ENCODE results near the gene PRSS57. TPM values are rescaled to one million over a fixed set of nuclear protein-coding genes. Genes with fewer than 3 reads are reported as not detected.

Gene PRSS57
- total and polyA plus RNA-seq, 2 donors from 2014 or later: not detected

DNA sequence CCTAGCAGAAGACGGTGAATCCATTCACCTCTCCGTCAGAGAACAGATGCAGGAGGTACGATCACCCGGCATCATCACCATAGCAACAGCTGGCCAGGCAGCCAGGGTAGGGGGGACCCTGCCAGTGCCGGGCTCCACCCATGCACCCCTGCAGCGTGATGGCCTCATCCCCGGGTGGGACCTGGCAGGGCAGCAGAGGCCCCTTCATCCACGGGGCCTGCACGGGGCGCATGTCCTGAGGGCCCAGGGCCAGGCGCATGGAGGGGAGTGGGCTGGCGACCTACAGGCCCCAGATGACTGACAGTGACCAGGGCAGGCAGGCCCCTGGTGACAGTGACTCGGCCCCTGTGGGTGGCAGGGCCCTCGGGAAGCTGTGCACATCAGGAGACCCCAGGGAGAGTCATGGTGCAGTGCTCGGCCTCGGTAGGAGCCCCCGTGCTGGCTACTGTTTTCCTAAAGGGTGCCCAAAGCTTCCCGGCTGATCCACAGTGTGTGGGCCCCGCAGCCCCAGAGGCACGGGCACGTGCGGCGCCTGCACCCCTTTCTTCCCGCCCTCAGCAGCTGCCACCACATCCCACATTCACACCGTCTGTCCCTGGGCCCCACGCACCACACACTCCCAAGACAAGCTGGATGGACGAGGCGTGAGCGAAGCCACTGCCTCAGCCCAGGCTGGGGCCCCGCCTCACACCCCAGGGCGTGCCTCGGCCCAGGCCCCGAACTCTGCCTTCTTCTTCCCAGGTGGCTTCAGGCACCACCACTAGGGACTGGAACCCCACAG lies 37.0 kb downstream of the PRSS57 start:
- FAIRE-seq: no peak
- Histone ChIP-seq H3K27ac (ENCODE audit: low read depth in 2 of 2, low read length in 2 of 2) (no peak overlapping the region), H3K9me3 (ENCODE audit: control insufficient read depth in 2 of 3, insufficient read depth in 1 of 3, low read length in 3 of 3) (no peaks in the 10 kb centered on the region), H3K4me1 (ENCODE audit: control insufficient read depth in 2 of 3, insufficient read depth in 2 of 3, low read depth in 1 of 3, low read length in 3 of 3) (peaks cover 0 to 34% (median 5%) of the 10 kb centered on the region in 3 donors), H3K9ac (ENCODE audit: low read length in 3 of 3) (no peak overlapping the region), H3K4me3 (ENCODE audit: low read length in 3 of 3) (no peak overlapping the region), H3K36me3 (ENCODE audit: control insufficient read depth in 2 of 3, insufficient read depth in 3 of 3, low read length in 3 of 3) (peaks cover 0 to 5% (median 0%) of the 10 kb centered on the region in 3 donors), H3K27me3 (ENCODE audit: control insufficient read depth, insufficient read depth, low read length) (no peaks in the 10 kb centered on the region)
- DNase-seq: no peak
- intact Hi-C loops (cut with DNase I): no loop called here
- TF ChIP-seq, protein P1, sequence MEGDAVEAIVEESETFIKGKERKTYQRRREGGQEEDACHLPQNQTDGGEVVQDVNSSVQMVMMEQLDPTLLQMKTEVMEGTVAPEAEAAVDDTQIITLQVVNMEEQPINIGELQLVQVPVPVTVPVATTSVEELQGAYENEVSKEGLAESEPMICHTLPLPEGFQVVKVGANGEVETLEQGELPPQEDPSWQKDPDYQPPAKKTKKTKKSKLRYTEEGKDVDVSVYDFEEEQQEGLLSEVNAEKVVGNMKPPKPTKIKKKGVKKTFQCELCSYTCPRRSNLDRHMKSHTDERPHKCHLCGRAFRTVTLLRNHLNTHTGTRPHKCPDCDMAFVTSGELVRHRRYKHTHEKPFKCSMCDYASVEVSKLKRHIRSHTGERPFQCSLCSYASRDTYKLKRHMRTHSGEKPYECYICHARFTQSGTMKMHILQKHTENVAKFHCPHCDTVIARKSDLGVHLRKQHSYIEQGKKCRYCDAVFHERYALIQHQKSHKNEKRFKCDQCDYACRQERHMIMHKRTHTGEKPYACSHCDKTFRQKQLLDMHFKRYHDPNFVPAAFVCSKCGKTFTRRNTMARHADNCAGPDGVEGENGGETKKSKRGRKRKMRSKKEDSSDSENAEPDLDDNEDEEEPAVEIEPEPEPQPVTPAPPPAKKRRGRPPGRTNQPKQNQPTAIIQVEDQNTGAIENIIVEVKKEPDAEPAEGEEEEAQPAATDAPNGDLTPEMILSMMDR (IDR thresholded peaks at IDR 0.05; ENCODE audit: borderline replicate concordance, extremely low read depth, insufficient read depth): no peak

DNA sequence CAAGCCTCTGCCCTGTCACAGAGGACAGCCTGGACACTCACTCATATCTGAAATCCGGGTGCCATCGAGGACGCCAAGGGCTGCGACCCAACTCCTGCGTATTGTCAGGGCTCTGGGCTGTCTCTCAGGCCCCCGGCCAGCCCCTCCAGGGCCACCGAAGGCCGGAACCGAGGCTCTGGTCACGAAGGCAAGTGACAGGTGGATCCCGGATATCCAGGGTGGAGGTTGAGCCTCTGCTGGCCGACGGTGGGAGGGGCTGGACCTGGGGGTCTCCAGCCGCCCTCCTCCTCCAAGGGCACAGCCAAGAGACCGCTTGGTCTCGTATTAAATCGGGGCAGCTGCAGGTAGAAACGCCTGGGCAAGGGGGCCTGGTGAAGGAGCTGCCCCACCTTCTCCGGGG lies 37.6 kb downstream of the PRSS57 start:
- Histone ChIP-seq H3K27me3 (ENCODE audit: control insufficient read depth, insufficient read depth, low read length) (no peaks in the 10 kb centered on the region), H3K27ac (ENCODE audit: low read depth in 2 of 2, low read length in 2 of 2) (no peak overlapping the region), H3K36me3 (ENCODE audit: control insufficient read depth in 2 of 3, insufficient read depth in 3 of 3, low read length in 3 of 3) (peaks cover 0 to 5% (median 0%) of the 10 kb centered on the region in 3 donors), H3K4me1 (ENCODE audit: control insufficient read depth in 2 of 3, insufficient read depth in 2 of 3, low read depth in 1 of 3, low read length in 3 of 3) (peaks cover 0 to 33% (median 5%) of the 10 kb centered on the region in 3 donors), H3K4me3 (ENCODE audit: low read length in 3 of 3) (no peak overlapping the region), H3K9me3 (ENCODE audit: control insufficient read depth in 2 of 3, insufficient read depth in 1 of 3, low read length in 3 of 3) (no peaks in the 10 kb centered on the region), H3K9ac (ENCODE audit: low read length in 3 of 3) (no peak overlapping the region)
- FAIRE-seq (no peak), DNase-seq (no peak)
- TF ChIP-seq, protein P1 (IDR thresholded peaks at IDR 0.05; ENCODE audit: borderline replicate concordance, extremely low read depth, insufficient read depth): no peak
- intact Hi-C loops (cut with DNase I): no loop called here

DNA sequence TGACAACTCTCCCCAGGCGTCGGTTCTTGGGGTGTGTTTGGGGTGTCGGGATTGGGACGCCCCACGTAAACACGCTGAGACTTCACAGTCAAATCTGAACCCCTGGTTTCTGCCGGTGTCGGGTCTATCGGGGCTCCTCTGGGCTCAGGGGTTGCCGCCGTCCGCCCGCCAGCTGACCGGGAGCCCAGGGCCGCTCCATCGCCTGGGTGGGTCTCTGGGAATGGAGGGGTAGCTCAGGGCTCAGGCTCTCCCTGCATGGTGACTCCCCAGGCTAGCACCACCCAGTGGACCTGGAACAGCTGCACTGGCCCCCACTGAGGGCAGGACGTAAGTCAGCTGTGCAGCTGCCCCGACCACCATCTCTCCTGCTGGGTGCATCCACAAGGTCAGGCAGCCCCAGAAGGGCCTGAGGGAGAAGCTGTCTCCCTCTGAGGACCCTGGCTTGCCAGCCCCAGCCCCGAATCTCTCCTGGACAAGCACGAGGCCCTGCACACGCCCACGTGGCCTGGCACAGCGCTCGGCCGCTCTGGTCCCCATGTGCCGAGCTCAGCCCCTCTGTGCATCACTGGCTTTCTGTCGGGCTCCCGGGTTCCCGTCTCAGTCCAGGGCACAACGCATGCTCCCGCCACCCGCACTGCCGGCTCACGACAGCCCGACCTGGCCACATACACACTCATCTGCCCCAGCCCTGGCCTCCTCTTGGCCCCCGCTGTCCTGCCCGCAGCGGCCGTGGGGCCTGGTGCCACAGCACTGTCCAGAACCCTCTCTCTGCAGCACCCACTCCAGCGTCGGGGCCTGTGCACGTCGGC lies 38.3 kb downstream of the PRSS57 start:
- H3K4me1 ChIP-seq (ENCODE audit: control insufficient read depth in 2 of 3, insufficient read depth in 2 of 3, low read depth in 1 of 3, low read length in 3 of 3): peaks cover 0 to 32% (median 5%) of the 10 kb centered on the region in 3 donors
- no peak overlapping the region for H3K27ac ChIP-seq (ENCODE audit: low read depth in 2 of 2, low read length in 2 of 2)
- intact Hi-C loops (cut with DNase I): no loop called here
- no peak overlapping the region for H3K9ac ChIP-seq (ENCODE audit: low read length in 3 of 3)
- TF ChIP-seq, protein P1 (IDR thresholded peaks at IDR 0.05; ENCODE audit: borderline replicate concordance, extremely low read depth, insufficient read depth): no peak
- no peaks in the 10 kb centered on the region for H3K27me3 ChIP-seq (ENCODE audit: control insufficient read depth, insufficient read depth, low read length)
- H3K4me3 ChIP-seq (ENCODE audit: low read length in 3 of 3): no peak overlapping the region
- peaks cover 0 to 5% (median 0%) of the 10 kb centered on the region in 3 donors for H3K36me3 ChIP-seq (ENCODE audit: control insufficient read depth in 2 of 3, insufficient read depth in 3 of 3, low read length in 3 of 3)
- FAIRE-seq (no peak), DNase-seq (no peak)
- no peaks in the 10 kb centered on the region for H3K9me3 ChIP-seq (ENCODE audit: control insufficient read depth in 2 of 3, insufficient read depth in 1 of 3, low read length in 3 of 3)

Data from kidney (tissue), 14 donors.